Thoracic aorta (tissue), 2 donors: Measurements from ENCODE around the gene NAA25. TPM values are rescaled to one million over a fixed set of nuclear protein-coding genes. Genes with fewer than 3 reads are reported as not detected.

Experiments
- ATAC-seq: fragments of 150-250 bp; one replicate; pipeline ENCODE4 v1.8.0; 2017; ENCODE audit warnings: low read depth; ENCODE audit not compliant: insufficient number of reproducible peaks, low FRiP score
- DNase-seq: peaks from one replicate; pipeline ENCODE4 v3.0.0-alpha.2; 2020; ENCODE audit warnings: low spot score
- H3K27ac ChIP-seq, 2 donors: fragments of 200-600 bp; sonication (generic); 1 replicate in 1 of 2; 2 replicates in 1 of 2; pipeline ENCODE4 v1.5.1; 2016; ENCODE audit warnings: mild to moderate bottlenecking in 2 of 2, moderate library complexity in 2 of 2
- H3K27me3 ChIP-seq: fragments of 200-600 bp; sonication (generic); replicated peaks from 2 replicates; pipeline ENCODE4 v1.6.0; 2016; ENCODE audit warnings: mild to moderate bottlenecking; ENCODE audit not compliant: insufficient read depth
- H3K36me3 ChIP-seq: fragments of 200-600 bp; sonication (generic); one replicate; pipeline ENCODE4 v1.5.1; 2016
- H3K4me1 ChIP-seq, 2 donors: fragments of 200-600 bp; sonication (generic); 1 replicate in 1 of 2; 2 replicates in 1 of 2; pipeline versions ENCODE4 v1.5.1 to v1.6.0; 2016; ENCODE audit warnings: low read depth in 2 of 2, mild to moderate bottlenecking in 1 of 2; ENCODE audit not compliant: control insufficient read depth in 1 of 2
- H3K4me3 ChIP-seq: fragments of 200-600 bp; sonication (generic); 2 replicates; pipeline ENCODE4 v1.5.1; 2016; ENCODE audit warnings: mild to moderate bottlenecking
- H3K9me3 ChIP-seq: fragments of 200-600 bp; sonication (generic); 2 replicates; pipeline ENCODE4 v1.5.1; 2016
- total RNA-seq, 2 donors: library from RNA; depleted of rRNA; stranded (reverse); fragments of >200 nt; gene quantifications; one replicate each; pipeline versions ENCODE4 v1.1.0 to v1.2.3, GENCODE V29; 2016
- TF ChIP-seq, protein P1 (sequence below): fragments of 200-600 bp; sonication (generic); IDR thresholded peaks from one replicate; pipeline ENCODE4 v1.5.1; 2019; ENCODE audit warnings: antibody characterized with exemption

The NAA25 gene
- total RNA-seq, 2 donors from 2014 or later = 16.4 to 52.1 TPM

DNA sequence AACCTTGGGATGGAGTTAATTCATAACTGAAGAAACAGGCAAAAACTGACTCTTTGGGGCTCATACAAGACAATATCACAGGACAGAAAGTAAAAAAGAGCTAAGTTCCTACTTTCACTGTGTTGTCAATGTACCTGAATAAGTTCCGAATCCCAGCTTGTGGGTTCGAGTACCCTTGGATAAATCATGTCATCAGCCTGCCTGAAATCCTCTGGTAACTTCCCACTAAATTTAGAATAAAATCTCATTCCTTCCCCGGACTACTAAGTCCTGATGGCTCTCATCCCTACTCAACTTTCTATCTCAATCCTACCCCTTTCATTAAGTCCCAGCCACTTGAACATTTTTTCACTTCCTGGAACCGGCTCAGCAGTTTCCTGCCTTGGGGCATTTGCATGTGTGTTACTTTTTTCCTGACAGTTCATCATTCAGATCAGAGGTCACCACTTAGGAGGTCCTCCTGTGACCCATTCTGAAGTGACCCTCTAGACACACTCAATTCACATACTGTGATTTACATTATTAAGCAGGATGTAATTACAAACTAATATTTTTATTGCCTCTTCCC lies 82.7 kb downstream of the NAA25 start:
- Histone ChIP-seq H3K4me1 (no peaks in the 10 kb centered on the region), H3K4me3 (no peak overlapping the region), H3K27ac (no peak overlapping the region), H3K27me3 (no peaks in the 10 kb centered on the region), H3K9me3 (no peaks in the 10 kb centered on the region), H3K36me3 (peaks cover 24% of the 10 kb centered on the region)
- DNase-seq = no peak
- ATAC-seq = no peak
- TF ChIP-seq, protein P1, sequence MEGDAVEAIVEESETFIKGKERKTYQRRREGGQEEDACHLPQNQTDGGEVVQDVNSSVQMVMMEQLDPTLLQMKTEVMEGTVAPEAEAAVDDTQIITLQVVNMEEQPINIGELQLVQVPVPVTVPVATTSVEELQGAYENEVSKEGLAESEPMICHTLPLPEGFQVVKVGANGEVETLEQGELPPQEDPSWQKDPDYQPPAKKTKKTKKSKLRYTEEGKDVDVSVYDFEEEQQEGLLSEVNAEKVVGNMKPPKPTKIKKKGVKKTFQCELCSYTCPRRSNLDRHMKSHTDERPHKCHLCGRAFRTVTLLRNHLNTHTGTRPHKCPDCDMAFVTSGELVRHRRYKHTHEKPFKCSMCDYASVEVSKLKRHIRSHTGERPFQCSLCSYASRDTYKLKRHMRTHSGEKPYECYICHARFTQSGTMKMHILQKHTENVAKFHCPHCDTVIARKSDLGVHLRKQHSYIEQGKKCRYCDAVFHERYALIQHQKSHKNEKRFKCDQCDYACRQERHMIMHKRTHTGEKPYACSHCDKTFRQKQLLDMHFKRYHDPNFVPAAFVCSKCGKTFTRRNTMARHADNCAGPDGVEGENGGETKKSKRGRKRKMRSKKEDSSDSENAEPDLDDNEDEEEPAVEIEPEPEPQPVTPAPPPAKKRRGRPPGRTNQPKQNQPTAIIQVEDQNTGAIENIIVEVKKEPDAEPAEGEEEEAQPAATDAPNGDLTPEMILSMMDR = no peak

DNA sequence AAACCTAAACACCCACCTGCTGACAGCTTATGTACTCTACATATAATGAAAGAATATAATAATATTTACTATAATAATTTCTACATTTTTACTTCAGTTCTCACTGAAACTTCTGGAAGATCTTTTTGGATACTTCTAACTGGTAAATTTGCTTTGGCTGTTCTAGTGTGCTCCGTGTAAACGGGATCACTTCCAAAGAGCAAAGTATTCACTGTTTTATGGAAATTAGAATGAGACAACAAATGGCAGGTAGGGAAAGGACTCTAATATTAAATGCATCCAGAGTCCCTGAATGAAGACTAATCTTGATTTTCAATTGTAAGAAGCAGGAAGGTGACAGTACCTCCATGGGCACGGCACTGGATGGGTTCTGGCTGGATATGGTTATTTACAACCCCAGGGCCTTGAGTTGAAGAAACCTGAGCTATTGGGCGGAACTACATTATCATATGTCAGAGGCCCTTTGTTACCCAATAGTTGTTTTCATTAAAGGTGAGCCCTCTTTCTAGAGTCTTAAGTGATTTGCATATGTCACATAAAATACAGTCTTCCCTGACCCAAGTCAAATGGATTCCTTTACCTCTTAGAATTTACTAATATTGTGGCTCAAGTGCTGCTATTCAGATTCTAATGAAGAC lies 84.7 kb downstream of the NAA25 start:
- peaks cover 15% of the 10 kb centered on the region for H3K36me3 ChIP-seq
- ATAC-seq (no peak), DNase-seq (no peak)
- no peak overlapping the region for H3K4me3 ChIP-seq
- TF ChIP-seq, protein P1 = no peak
- H3K27ac ChIP-seq = no peak overlapping the region
- no peaks in the 10 kb centered on the region for H3K27me3 ChIP-seq
- no peaks in the 10 kb centered on the region for H3K4me1 ChIP-seq
- no peaks in the 10 kb centered on the region for H3K9me3 ChIP-seq

DNA sequence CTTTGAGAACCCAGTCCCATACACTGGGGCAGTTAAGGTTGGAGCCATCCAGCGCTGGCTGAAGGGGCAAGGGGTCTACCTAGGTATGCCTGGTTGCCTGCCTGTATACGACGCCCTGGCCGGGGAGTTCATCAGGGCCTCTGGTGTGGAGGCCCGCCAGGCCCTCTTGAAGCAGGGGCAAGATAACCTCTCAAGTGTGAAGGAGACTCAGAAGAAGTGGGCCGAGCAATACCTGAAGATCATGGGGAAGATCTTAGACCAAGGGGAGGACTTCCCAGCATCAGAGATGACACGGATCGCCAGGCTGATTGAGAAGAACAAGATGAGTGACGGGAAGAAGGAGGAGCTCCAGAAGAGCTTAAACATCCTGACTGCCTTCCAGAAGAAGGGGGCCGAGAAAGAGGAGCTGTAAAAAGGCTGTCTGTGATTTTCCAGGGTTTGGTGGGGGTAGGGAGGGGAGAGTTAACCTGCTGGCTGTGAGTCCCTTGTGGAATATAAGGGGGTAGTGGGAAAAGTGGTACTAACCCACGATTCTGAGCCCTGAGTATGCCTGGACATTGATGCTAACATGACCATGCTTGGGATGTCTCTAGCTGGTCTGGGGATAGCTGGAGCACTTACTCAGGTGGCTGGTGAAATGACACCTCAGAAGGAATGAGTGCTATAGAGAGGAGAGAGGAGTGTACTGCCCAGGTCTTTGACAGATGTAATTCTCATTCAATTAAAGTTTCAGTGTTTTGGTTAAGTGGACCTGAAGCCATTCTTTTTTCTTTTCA lies 86.2 kb downstream of the NAA25 start:
- H3K4me3 ChIP-seq = no peak overlapping the region
- no peaks in the 10 kb centered on the region for H3K9me3 ChIP-seq
- no peaks in the 10 kb centered on the region for H3K27me3 ChIP-seq
- H3K27ac ChIP-seq = no peak overlapping the region
- H3K4me1 ChIP-seq = no peaks in the 10 kb centered on the region
- H3K36me3 ChIP-seq = peaks cover 11% of the 10 kb centered on the region
- ATAC-seq (no peak), DNase-seq (no peak)
- TF ChIP-seq, protein P1 = no peak

DNA sequence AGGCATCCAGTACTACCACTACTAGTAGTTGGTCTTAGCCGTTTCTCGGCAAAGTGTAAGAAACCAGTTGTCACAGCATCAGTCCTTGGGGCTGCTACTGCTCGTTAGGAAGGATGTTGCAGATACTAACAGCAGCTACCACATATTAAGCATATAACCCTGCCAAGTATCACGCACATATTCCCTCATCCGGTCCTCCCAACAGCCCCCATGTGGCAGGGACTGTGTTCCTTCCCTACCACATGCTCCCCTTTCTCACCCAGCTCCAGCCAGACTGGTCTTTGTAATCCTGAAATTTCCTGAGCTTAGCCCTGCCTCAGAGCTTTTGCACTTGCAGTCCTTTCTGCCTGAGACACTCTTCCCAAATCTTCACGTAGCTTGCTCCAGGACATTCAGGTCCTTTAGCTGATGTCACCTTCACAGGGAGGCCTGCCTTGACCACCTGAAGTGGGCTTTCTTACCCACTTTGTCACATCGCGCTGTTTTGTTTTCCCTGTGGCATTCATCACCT lies 87.6 kb downstream of the NAA25 start:
- TF ChIP-seq, protein P1 = no peak
- Histone ChIP-seq H3K27me3 (no peaks in the 10 kb centered on the region), H3K36me3 (peaks cover 11% of the 10 kb centered on the region), H3K27ac (no peak overlapping the region), H3K9me3 (no peaks in the 10 kb centered on the region), H3K4me1 (no peaks in the 10 kb centered on the region), H3K4me3 (no peak overlapping the region)
- no peak for DNase-seq
- no peak for ATAC-seq

DNA sequence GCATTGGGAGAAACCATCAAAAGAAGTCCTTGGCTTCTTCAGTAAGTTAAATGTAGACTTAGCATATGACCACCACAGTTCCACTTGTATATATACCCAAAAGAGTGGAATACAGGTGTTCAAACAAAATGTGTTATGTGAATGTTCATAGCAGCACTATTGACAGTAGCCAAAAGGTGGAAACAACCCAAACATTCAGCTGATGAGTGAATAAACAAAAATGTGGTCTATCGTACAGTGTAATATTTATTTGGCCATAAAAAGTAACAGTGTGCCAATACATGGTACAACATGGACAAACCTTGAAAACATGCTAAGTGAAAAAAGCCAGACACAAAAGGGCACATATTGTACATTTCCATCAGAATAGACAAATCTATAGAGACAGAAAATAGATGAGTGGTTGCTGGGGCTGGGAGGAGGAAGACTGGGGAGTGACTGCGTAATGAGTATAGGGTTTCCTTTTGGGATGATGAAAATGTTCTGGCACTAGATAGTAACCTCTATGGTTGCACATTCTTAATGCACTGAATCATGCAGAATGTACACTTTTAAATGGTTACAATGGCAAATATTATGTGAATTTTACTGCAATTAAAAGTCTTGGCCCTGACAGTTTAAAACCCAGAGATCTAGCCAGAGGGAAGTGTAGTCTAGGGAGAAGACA lies 89.9 kb downstream of the NAA25 start:
- ATAC-seq = no peak
- no peak for DNase-seq
- peaks cover 9 to 17% of the 10 kb centered on the region in 2 donors for H3K4me1 ChIP-seq
- TF ChIP-seq, protein P1 = no peak
- H3K36me3 ChIP-seq = peaks cover 11% of the 10 kb centered on the region
- H3K4me3 ChIP-seq = no peak overlapping the region
- no peaks in the 10 kb centered on the region for H3K27me3 ChIP-seq
- no peaks in the 10 kb centered on the region for H3K9me3 ChIP-seq
- no peak overlapping the region for H3K27ac ChIP-seq
